C1 segment of cervical spinal cord (tissue), 14 donors: ENCODE results near the gene TMA7.
A peak's percentile ranks its signal among the peaks of the same experiment; 100 is the strongest.

Experiments used
- DNase-seq, 14 donors: peaks; one replicate each; lab custom pipeline; 2025; lab: John Stamatoyannopoulos, UW

Gene TMA7

GRCh38 chr3:48408823-48409281 lies 31.2 kb upstream of the TMA7 start:
- no peak for DNase-seq

GRCh38 chr3:48409291-48410201 lies 30.5 kb upstream of the TMA7 start:
- DNase-seq = no peak

GRCh38 chr3:48410205-48411040 lies 29.6 kb upstream of the TMA7 start:
- DNase-seq = no peak

DNA sequence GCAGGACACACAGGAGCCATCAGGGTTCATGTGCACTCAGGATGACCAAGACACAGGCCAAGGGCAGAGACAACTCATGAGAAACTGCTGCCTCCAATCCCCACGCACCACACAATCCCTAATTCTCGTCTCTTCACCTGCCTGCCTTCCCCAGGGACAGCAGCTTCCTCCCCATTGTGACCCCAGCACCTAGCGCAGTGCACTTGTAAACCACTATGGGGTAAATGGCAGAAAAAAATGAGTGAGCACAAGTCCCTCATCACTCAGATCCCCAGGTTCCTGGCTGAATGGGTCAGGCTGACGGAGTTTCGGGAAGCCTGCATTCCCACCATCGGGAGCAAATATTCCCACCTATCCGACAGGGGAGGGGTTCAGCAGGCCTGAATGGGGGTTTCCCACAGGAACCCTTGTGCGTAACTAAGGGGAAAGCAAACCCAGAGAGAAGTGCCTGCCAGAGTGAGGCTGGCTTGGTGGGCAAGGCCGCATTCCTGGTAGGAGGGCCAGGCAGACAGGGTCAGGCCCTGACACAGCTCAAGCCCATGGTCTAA lies 28.9 kb upstream of the TMA7 start:
- no peak for DNase-seq

- DNase-seq = no peak
These were observed 28.3 kb upstream of the TMA7 start for GRCh38 chr3:48411606-48412374.

DNA sequence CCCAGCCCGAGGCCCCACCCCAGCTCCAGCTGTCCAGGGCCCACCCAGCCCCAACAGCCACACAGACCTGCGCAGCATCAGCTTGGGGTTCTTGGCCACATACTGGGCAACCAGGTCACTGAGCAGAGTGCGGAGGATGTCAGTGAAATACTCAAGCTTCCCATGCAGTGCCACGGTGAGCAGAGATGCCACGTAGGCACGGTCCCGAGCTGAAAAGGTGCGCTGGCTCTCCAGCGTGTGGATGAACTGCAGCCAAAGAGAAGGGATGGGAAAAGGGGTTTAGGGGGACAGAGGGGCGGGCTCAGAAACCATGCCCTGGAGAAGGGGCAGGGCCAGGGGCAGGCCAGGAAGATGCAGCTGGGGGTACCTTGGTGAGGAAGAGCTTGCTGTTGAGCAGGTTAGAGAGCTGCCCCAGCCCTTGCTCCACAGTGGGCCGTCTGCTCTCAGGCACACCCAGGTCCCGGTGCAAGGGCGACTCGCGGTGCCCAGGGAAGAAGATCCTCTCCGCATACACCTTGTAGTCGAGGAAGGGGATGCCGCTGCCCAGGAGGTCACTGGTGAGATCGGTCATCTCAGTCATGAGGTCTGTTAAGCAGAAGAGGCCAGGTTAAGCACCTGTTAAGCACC lies 27.6 kb upstream of the TMA7 start:
- no peak for DNase-seq

DNA sequence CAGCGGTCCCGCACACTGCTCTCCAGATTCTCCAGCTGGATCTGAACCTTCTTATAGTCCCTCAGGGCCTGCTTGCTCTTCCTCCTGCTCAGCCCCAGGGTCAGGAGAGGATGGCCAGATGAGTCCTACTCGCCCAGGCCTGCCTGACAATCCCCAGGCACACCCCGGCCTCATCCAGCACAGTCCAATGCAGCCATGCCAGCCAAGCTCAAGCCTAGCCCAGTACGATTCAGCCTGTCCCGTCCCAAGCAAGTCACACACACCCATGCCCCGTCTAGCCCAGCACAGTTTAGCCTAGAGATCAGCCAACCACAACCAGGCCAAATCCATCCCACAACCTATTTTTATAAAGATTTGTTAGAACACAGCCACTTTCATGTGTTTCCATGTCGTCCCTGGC lies 27.0 kb upstream of the TMA7 start:
- no peak for DNase-seq

- DNase-seq = no peak
These were observed 26.4 kb upstream of the TMA7 start for GRCh38 chr3:48413611-48414010.

DNA sequence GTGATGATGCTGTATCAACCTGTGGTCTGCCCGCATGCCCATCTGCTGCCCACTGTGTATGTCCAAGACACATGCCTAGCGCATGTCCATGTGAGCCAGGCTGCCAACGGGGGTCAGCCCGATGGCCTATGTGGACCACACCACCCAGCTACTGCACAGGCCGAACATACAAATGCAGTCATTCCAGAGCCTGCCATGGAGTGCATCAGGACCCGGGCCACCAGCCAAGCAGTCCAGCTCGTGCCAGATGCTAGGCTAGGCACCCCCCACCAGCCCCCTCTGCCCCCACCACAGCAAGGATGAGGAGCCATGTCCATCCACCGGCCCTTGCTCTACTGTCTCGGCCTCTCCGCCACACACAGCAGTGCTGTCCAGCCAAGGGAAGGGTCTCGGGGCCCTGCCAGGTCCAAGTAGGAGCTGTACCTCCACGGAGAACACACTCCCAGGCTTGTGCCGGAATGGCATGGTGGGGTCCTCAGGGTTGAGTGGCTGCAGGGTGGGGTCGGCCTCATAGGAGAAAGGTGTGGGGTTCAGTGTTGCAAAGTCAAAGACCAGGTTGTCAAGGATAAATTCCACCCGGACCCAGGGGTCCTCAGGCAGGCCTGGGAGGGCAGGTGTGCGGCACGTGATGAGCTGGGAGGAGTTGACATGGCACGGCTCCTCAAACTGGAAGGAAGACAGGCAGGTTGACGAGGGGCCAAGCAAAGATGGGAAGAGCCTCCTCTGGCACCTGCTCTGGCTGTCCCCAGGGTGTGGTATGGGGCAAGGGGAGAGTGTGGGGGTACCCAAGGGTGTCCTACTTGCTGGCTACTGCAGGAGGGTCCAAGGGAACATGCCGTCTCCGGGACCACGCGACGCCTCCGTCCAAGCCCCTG lies 25.4 kb upstream of the TMA7 start:
- peak in 5 of 14 donors; percentile 19 to 53 (median 31) for DNase-seq

DNA sequence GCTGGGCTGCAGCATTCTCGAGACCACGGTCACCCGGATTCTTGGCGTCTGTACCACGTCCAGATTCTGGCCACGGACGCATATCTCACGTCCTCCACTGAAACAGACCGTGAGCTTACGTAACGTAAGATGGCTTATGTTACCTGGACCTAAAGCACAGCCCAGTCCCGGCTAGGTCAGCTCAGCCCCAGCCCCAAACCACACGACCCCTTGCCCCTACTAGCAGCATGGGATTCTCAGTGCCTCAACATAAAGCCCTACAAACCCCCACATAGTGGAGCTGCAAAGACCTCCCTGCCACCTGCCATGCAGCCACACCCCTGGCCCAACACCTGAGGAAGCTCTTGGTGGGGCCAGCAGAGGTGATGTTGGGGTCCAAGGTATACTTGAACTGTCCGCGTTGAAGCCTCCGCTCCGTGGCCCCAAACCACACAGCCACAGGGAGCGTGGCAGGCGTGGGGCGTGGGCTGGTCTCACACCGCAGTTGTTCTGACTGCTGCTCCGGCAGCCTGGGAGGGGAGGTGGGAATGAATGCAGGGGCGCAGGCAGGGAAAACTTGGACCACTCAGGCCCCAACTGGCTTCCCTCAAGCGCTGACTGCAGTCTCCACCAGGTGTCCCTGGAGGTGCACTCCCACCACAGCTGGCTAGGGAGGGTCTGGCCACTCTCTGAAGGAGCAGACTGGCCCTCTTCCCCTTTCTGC lies 24.7 kb upstream of the TMA7 start:
- no peak for DNase-seq

- no peak for DNase-seq
These were observed 24.0 kb upstream of the TMA7 start for GRCh38 chr3:48416091-48416505.

- DNase-seq = no peak
These were observed 23.5 kb upstream of the TMA7 start for GRCh38 chr3:48416546-48416945.

DNA sequence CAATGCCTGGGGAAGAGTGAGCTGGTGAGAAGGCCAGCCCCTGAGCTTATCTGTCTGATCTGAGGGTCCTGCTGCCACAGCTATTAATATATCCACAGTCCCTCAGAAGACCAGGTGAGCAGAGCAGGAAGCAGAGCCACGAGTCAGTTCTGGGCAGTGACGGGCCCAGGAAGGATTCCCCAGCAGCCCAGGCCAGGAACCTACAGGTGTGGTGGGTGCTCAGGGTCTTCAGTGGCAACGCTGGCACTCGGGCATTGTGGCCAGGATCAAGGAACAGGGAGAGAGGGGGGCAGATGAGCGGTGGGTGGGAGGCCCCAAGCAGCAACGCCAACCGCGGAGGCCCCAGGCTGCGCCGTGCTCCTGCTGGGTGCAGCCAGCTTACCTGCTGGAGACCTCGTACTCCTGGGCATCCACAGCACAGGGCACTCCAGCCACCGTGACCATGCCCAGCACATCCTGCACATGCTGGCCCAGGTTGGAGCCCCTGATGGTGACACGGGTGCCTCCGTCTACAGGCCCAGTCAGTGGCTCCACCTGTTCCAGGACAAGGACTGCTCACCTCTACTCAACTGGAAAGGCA lies 22.4 kb upstream of the TMA7 start:
- no peak for DNase-seq

DNA sequence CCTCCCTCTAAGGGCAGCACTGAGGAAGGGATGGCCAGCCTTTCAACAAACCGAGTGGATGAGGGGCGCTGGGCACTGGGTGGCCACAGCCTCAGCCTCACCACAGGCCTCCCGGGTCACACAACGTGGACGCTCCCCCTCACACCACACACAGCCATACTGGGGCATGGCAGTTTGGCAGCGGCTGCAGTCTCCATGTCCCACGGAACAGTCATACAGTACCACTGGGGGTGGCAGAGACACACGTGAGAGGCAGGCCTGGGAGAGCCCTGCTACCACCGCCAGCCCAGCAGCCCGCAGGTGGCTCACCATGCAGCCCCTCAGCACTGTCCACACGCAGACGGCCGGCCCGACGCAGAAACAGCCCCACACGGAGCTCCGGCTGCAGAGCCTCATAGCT lies 21.9 kb upstream of the TMA7 start:
- no peak for DNase-seq

DNA sequence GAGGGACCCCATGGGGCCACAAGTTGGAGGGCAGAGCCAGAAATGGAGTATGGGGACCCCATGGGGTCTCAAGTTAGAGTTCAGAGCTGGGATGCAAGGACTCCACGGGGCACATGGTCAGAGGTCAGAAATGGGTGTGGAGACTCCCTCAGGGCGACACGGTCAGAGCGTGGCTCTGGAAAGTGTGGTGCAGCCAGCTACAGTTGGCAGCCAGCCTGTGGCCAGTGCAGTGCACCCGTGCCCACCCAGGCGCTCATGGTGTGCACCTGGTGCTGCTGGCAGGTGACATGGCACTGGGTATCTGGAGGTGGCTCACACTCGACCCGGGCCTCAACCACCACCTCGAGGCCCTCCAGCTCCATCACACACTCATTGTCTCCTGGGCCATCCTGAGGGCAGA lies 21.4 kb upstream of the TMA7 start:
- no peak for DNase-seq

DNA sequence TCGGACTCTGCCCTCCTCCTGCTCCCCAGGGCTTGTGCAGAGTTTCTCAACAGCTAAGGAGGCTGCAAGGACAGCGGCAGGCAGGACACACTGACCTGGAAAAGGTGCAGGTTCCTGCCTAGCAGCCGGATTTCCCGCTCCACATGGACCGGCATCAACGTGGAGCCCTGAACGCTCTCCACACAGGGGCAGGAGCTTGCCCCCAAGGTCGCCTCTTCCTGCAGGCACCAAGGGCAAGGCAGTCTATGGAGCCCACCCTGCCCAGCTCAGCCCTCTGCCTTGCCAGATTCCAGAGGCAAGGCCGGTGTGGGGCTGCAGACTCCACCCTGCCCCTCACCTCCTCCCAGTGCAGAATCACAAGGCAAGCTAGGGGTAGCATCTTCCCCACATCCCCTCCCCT lies 20.9 kb upstream of the TMA7 start:
- DNase-seq = no peak

DNA sequence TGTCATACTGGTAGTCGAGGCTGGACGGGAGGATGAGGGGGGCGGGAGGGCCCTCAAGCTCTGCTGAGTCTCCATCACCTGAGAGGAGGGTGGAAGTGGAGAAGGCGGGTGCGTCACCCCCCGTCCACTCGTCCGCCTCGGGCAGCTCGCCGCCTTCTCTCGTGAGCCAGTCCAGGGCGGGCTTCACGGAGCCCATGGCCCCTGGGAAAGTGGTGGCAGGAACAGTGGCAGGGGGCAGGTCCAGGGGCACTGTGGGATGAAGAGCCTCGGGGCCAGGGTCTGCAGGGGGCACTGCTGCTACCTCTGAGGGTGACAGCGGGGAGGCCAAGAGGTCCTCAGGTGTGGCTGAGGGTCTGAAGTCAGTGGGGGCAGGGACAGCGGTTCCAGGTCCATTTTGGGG lies 20.5 kb upstream of the TMA7 start:
- no peak for DNase-seq

DNA sequence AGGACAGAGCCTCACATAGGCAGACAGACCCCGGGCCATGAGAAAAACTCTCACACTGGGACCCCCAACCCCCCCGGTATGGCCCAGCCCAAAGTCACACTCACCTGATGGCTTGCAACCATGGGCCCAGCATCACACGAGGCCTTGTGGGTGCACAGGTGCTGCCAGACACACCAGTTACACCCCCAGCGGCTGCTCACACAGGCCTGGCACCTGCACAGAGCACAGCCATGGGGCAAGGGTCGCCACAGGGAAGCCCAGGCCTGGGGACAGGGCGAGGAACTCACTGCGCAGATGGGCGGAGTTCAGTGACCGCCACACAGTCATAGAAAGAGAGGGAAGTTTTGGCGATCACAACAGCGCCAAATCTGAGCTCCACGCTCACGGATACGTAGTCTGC lies 19.5 kb upstream of the TMA7 start:
- DNase-seq = no peak

GRCh38 chr3:48422272-48422671 lies 17.8 kb upstream of the TMA7 start:
- no peak for DNase-seq
